Small intestine (tissue), 7 donors: ENCODE measurements around the gene CHP2. TPM values are rescaled to one million over a fixed set of nuclear protein-coding genes. Genes with fewer than 3 reads are reported as not detected.

ENCODE experiments used
- DNase-seq, 2 donors: peaks; one replicate each; pipeline versions ENCODE4 v3.0.0 to v3.0.0-alpha.2; 2013
- FAIRE-seq: peaks from 2 replicates; lab custom pipeline; 2012; peaks lifted over from hg19 to GRCh38; lab: Jason Lieb, UNC
- H3K27ac ChIP-seq, 3 donors: one replicate each; pipeline ENCODE4 v1.5.1; 2013; ENCODE audit warnings: low read length in 2 of 3, mild to moderate bottlenecking in 2 of 3, control low read depth in 1 of 3, inconsistent platforms in 1 of 3, low read depth in 1 of 3, moderate library complexity in 1 of 3
- H3K27me3 ChIP-seq, 3 donors: one replicate each; pipeline ENCODE4 v1.6.1; 2013; ENCODE audit warnings: low read length in 3 of 3, inconsistent platforms in 1 of 3; ENCODE audit not compliant: control insufficient read depth in 3 of 3, insufficient read depth in 3 of 3
- H3K36me3 ChIP-seq, 3 donors: one replicate each; pipeline ENCODE4 v1.6.1; 2013; ENCODE audit warnings: low read length in 3 of 3, inconsistent platforms in 1 of 3, low read depth in 1 of 3, mild to moderate bottlenecking in 1 of 3, moderate library complexity in 1 of 3; ENCODE audit not compliant: control insufficient read depth in 3 of 3, insufficient read depth in 2 of 3
- H3K4me1 ChIP-seq, 3 donors: one replicate each; pipeline ENCODE4 v1.6.1; 2013; ENCODE audit warnings: low read length in 2 of 3, inconsistent platforms in 1 of 3, low read depth in 1 of 3, mild to moderate bottlenecking in 1 of 3, moderate library complexity in 1 of 3; ENCODE audit not compliant: control insufficient read depth in 3 of 3, insufficient read depth in 2 of 3
- H3K4me3 ChIP-seq, 3 donors: one replicate each; pipeline ENCODE4 v1.5.1; 2013; ENCODE audit warnings: low read length in 3 of 3, control low read depth in 1 of 3, inconsistent platforms in 1 of 3, low read depth in 1 of 3, mild to moderate bottlenecking in 1 of 3, moderate library complexity in 1 of 3
- H3K9me3 ChIP-seq, 2 donors: one replicate each; pipeline ENCODE4 v1.6.1; 2013; ENCODE audit warnings: low read depth in 1 of 2, low read length in 1 of 2; ENCODE audit not compliant: control insufficient read depth in 2 of 2, insufficient read depth in 1 of 2
- WGBS, 3 donors: extraction: QIAGEN DNeasy Blood & Tissue Kit; methylation state at CpG; one replicate each; pipeline ENCODE4 v1.1.7; 2013; 5-methylcytosine and 5-hydroxymethylcytosine counted together
- polyA plus RNA-seq, 4 donors: library from polyadenylated mRNA; stranded (reverse) in 3 of 4; unstranded in 1 of 4; fragments of 200-250 nt in 3 of 4; fragments of 120-200 nt in 1 of 4; gene quantifications; one replicate each; pipeline versions ENCODE4 v1.2.1 to v1.2.3, GENCODE V29; 2013
- donor health status: healthy with polysubstance abuse.
- donor health status: control.
- donor health status: control.
- donor health status: Bipolar disorder and iron deficiency.
- donor health status: healthy.

Gene CHP2
- polyA plus RNA-seq, 4 donors = 144 to 416 (median 298) TPM

DNA sequence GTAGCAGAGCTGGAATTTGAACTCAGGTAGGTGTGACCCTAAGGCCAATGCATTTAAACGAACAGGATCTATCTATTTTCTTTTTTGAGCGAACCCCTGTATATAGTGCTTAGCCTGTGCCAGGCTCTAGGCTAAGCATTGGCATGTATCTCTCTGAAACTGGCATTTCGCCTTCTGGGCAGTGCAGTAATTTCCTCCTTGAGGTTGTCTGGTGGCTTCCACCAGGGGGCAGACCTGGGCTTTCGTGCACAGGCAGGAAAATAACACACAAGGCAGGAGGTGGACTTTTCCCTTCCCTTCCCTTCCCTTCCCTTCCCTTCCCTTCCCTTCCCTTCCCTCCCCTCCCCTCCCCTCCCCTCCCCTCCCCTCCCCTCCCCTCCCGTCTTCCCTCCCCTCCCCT is 46.6 kb downstream of the CHP2 start:
- 2 to 10% (median 6%) methylated on average over 4 of the region's 5 CpGs for WGBS, 3 donors
- H3K36me3 ChIP-seq = no peaks in the 10 kb centered on the region
- no peak overlapping the region for H3K4me3 ChIP-seq
- peak; percentile 78 to 93 for DNase-seq
- H3K9me3 ChIP-seq = peaks cover 0 to 2% of the 10 kb centered on the region in 2 donors
- no peaks in the 10 kb centered on the region for H3K27me3 ChIP-seq
- FAIRE-seq = no peak
- H3K27ac ChIP-seq = peak overlapping the region in 1 of 3 donors; percentile 57
- peaks cover 0 to 13% (median 0%) of the 10 kb centered on the region in 3 donors for H3K4me1 ChIP-seq

GRCh38 chr16:23802776-23803175 is 48.0 kb downstream of the CHP2 start:
- Histone ChIP-seq H3K4me1 (peaks cover 0 to 13% (median 0%) of the 10 kb centered on the region in 3 donors), H3K27ac (no peak overlapping the region), H3K27me3 (no peaks in the 10 kb centered on the region), H3K4me3 (no peak overlapping the region), H3K9me3 (no peaks in the 10 kb centered on the region), H3K36me3 (no peaks in the 10 kb centered on the region)
- WGBS, 3 donors = 29 to 42% (median 35%) methylated on average over 2 of the region's 2 CpGs
- DNase-seq (no peak), FAIRE-seq (no peak)

- no peak overlapping the region for H3K4me3 ChIP-seq
- no peaks in the 10 kb centered on the region for H3K36me3 ChIP-seq
- no peaks in the 10 kb centered on the region for H3K27me3 ChIP-seq
- H3K9me3 ChIP-seq = no peaks in the 10 kb centered on the region
- no peak overlapping the region for H3K27ac ChIP-seq
- FAIRE-seq (no peak), DNase-seq (peak; percentile 55 to 77)
- peaks cover 0 to 13% (median 0%) of the 10 kb centered on the region in 3 donors for H3K4me1 ChIP-seq
- WGBS, 3 donors = 2 to 7% (median 4%) methylated on average over 9 of the region's 9 CpGs
These were observed 48.8 kb downstream of the CHP2 start for GRCh38 chr16:23803591-23804123.

GRCh38 chr16:23807028-23807427 is 52.2 kb downstream of the CHP2 start:
- H3K27me3 ChIP-seq = peaks cover 0 to 3% (median 0%) of the 10 kb centered on the region in 3 donors
- H3K4me1 ChIP-seq = no peaks in the 10 kb centered on the region
- no peaks in the 10 kb centered on the region for H3K9me3 ChIP-seq
- no peaks in the 10 kb centered on the region for H3K36me3 ChIP-seq
- H3K27ac ChIP-seq = no peak overlapping the region
- H3K4me3 ChIP-seq = no peak overlapping the region
- FAIRE-seq (no peak), DNase-seq (no peak)
- WGBS, 3 donors = 57 to 76% (median 67%) methylated on average over 1 of the region's 1 CpG

Other genes with a start within 250 kb of the CHP2 start
- 100 to 1,000 TPM in 1 of 4 donors, 10 to 100 TPM in 1, 1 to 10 TPM in 2; 9.2 to 107 (median 11.1) TPM for gene GGA2, start 244.5 kb upstream of the CHP2 start, polyA plus RNA-seq
- 10 to 100 TPM in 2 of 4 donors, 1 to 10 TPM in 2; 2.4 to 26.2 (median 11.9) TPM for gene EARS2, start 197.7 kb upstream of the CHP2 start, polyA plus RNA-seq
- gene UBFD1, start 197.3 kb upstream of the CHP2 start, polyA plus RNA-seq = 10 to 100 TPM in 2 of 4 donors, 1 to 10 TPM in 2; 4.6 to 39.7 (median 10.8) TPM
- 100 to 1,000 TPM; 105 to 335 (median 268) TPM for gene NDUFAB1, start 158.7 kb upstream of the CHP2 start, polyA plus RNA-seq
- 10 to 100 TPM; 10.3 to 19.6 (median 14.0) TPM for gene PALB2, start 113.7 kb upstream of the CHP2 start, polyA plus RNA-seq
- gene DCTN5, start 113.6 kb upstream of the CHP2 start, polyA plus RNA-seq = 10 to 100 TPM; 12.2 to 55.8 (median 20.3) TPM
- 10 to 100 TPM in 2 of 4 donors, 1 to 10 TPM in 2; 1.9 to 48.2 (median 9.8) TPM for gene PLK1, start 76.1 kb upstream of the CHP2 start, polyA plus RNA-seq
- gene ERN2, start 41.8 kb upstream of the CHP2 start, polyA plus RNA-seq = 10 to 100 TPM in 2 of 4 donors, 1 to 10 TPM in 2; 5.4 to 38.8 (median 17.8) TPM
- gene PRKCB, start 81.0 kb downstream of the CHP2 start, polyA plus RNA-seq = 1 to 10 TPM; 2.3 to 5.1 (median 2.8) TPM